ENCODE measurements around the gene YWHAB.

The YWHAB gene

GRCh38 chr20:44888226-44889103 lies 3.0 kb downstream of the YWHAB start:
- no peak for DNase-seq (ENCODE audit: low spot score)
- H2BK5ac ChIP-seq (ENCODE audit: low read length) = no peak overlapping the region
- no peak overlapping the region for H3K27ac ChIP-seq (replicated peaks; ENCODE audit: low read length)

GRCh38 chr20:44891826-44892225 lies 6.3 kb downstream of the YWHAB start:
- H3K18ac ChIP-seq (ENCODE audit: low read length) = no peak overlapping the region
- H3K14ac ChIP-seq (ENCODE audit: low read length) = no peak overlapping the region
- peaks cover 2 to 59% of the 10 kb centered on the region in 2 donors for H3K36me3 ChIP-seq (replicated peaks in 1 of 2; ENCODE audit: control insufficient read depth in 2 of 2, insufficient read depth in 2 of 2, low read length in 2 of 2)
- peaks cover 4% of the 10 kb centered on the region for H3K79me1 ChIP-seq (ENCODE audit: low read depth, low read length)
- peaks cover 0 to 5% of the 10 kb centered on the region in 2 donors for H3K9me3 ChIP-seq (replicated peaks in 1 of 2; ENCODE audit: control insufficient read depth in 2 of 2, insufficient read depth in 1 of 2, low read depth in 1 of 2, low read length in 2 of 2)
- H4K8ac ChIP-seq (ENCODE audit: low read depth, low read length) = no peak overlapping the region
- H3K4me1 ChIP-seq (ENCODE audit: control insufficient read depth in 2 of 2, insufficient read depth in 1 of 2, low read depth in 1 of 2, low read length in 2 of 2) = peaks cover 0 to 12% of the 10 kb centered on the region in 2 donors
- H4K91ac ChIP-seq (ENCODE audit: low read depth, low read length, poor library complexity) = no peak overlapping the region
- H2BK12ac ChIP-seq (ENCODE audit: low read length) = no peak overlapping the region
- no peak overlapping the region for H3K4ac ChIP-seq (ENCODE audit: low read length)
- H3K23ac ChIP-seq (ENCODE audit: low read depth, low read length, poor library complexity) = no peak overlapping the region
- no peak overlapping the region for H2AK5ac ChIP-seq (ENCODE audit: low read depth, low read length)
- H3K9ac ChIP-seq (ENCODE audit: low read depth, low read length, poor library complexity) = no peak overlapping the region
- no peak overlapping the region for H2BK15ac ChIP-seq (ENCODE audit: low read length)
- no CpG with 5 or more reads among the region's 1 CpG for WGBS, 2 donors (ENCODE audit: extremely low coverage in 2 of 2, insufficient read length in 2 of 2, insufficient replicate concordance in 1 of 2)
- no peak overlapping the region for H2BK5ac ChIP-seq (ENCODE audit: low read length)
- H3K4me3 ChIP-seq (ENCODE audit: low read length in 2 of 2) = no peak overlapping the region
- DNase-seq (ENCODE audit: low spot score) = no peak
- no peak overlapping the region for H3K27ac ChIP-seq (replicated peaks; ENCODE audit: low read length)
- H3K27me3 ChIP-seq (ENCODE audit: control insufficient read depth in 3 of 3, insufficient read depth in 3 of 3, low read depth in 1 of 3, low read length in 3 of 3) = no peaks in the 10 kb centered on the region
- no peak overlapping the region for H2BK120ac ChIP-seq (ENCODE audit: low read depth, low read length)
- no peak overlapping the region for H3K4me2 ChIP-seq (ENCODE audit: insufficient read depth, low read length, poor library complexity, severe bottlenecking)
- no peak overlapping the region for H2AFZ ChIP-seq (ENCODE audit: low read length)

More at GRCh38 chr20:44888226-44889103, 3.0 kb downstream of the YWHAB start:
- no peak overlapping the region for H2BK15ac ChIP-seq (ENCODE audit: low read length)
- no peak overlapping the region for H2AFZ ChIP-seq (ENCODE audit: low read length)
- no peak overlapping the region for H2AK5ac ChIP-seq (ENCODE audit: low read depth, low read length)
- H3K79me1 ChIP-seq (ENCODE audit: low read depth, low read length) = peaks cover 7% of the 10 kb centered on the region
- peaks cover 2 to 43% of the 10 kb centered on the region in 2 donors for H3K36me3 ChIP-seq (replicated peaks in 1 of 2; ENCODE audit: control insufficient read depth in 2 of 2, insufficient read depth in 2 of 2, low read length in 2 of 2)
- H4K8ac ChIP-seq (ENCODE audit: low read depth, low read length) = no peak overlapping the region
- H4K91ac ChIP-seq (ENCODE audit: low read depth, low read length, poor library complexity) = no peak overlapping the region
- H3K4me2 ChIP-seq (ENCODE audit: insufficient read depth, low read length, poor library complexity, severe bottlenecking) = no peak overlapping the region
- H3K27me3 ChIP-seq (ENCODE audit: control insufficient read depth in 3 of 3, insufficient read depth in 3 of 3, low read depth in 1 of 3, low read length in 3 of 3) = no peaks in the 10 kb centered on the region
- no peak overlapping the region for H3K18ac ChIP-seq (ENCODE audit: low read length)
- no peak overlapping the region for H3K14ac ChIP-seq (ENCODE audit: low read length)
- H3K4me3 ChIP-seq (ENCODE audit: low read length in 2 of 2) = no peak overlapping the region
- H3K4ac ChIP-seq (ENCODE audit: low read length) = no peak overlapping the region
- H3K23ac ChIP-seq (ENCODE audit: low read depth, low read length, poor library complexity) = no peak overlapping the region
- H3K4me1 ChIP-seq (ENCODE audit: control insufficient read depth in 2 of 2, insufficient read depth in 1 of 2, low read depth in 1 of 2, low read length in 2 of 2) = peaks cover 8 to 12% of the 10 kb centered on the region in 2 donors
- H2BK120ac ChIP-seq (ENCODE audit: low read depth, low read length) = no peak overlapping the region
- no peak overlapping the region for H2BK12ac ChIP-seq (ENCODE audit: low read length)
- H3K9me3 ChIP-seq (replicated peaks in 1 of 2; ENCODE audit: control insufficient read depth in 2 of 2, insufficient read depth in 1 of 2, low read depth in 1 of 2, low read length in 2 of 2) = peaks cover 0 to 5% of the 10 kb centered on the region in 2 donors
- WGBS, 2 donors (ENCODE audit: extremely low coverage in 2 of 2, insufficient read length in 2 of 2, insufficient replicate concordance in 1 of 2) = no CpG with 5 or more reads among the region's 6 CpGs
- H3K9ac ChIP-seq (ENCODE audit: low read depth, low read length, poor library complexity) = no peak overlapping the region

DNA sequence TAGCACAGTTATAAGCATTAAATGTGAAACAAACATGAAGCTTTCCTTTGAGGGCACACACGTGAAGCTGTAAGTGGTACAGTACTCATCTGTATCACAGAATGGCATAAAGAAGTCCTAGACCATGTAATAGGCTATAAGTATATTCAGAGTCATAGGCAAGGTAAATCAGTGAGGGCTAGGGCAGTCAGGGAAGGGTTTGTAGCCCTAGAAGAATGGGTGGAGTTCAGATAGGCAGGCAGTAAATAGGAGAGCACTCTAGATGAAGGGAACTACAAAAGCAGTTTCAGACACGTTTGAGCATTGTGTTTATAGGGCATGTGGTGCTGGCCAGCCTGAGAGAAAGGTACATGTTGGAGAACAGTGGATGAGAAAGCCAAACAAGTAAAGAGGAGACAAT lies 9.5 kb downstream of the YWHAB start:
- Histone ChIP-seq H3K4me2 (ENCODE audit: insufficient read depth, low read length, poor library complexity, severe bottlenecking) (no peak overlapping the region), H2BK5ac (ENCODE audit: low read length) (no peak overlapping the region), H3K36me3 (replicated peaks in 1 of 2; ENCODE audit: control insufficient read depth in 2 of 2, insufficient read depth in 2 of 2, low read length in 2 of 2) (peaks cover 2 to 50% of the 10 kb centered on the region in 2 donors), H2AFZ (ENCODE audit: low read length) (no peak overlapping the region), H3K27ac (replicated peaks; ENCODE audit: low read length) (no peak overlapping the region), H3K9me3 (replicated peaks in 1 of 2; ENCODE audit: control insufficient read depth in 2 of 2, insufficient read depth in 1 of 2, low read depth in 1 of 2, low read length in 2 of 2) (peaks cover 0 to 5% of the 10 kb centered on the region in 2 donors), H2BK120ac (ENCODE audit: low read depth, low read length) (no peak overlapping the region), H3K18ac (ENCODE audit: low read length) (no peak overlapping the region), H4K8ac (ENCODE audit: low read depth, low read length) (no peak overlapping the region), H2BK12ac (ENCODE audit: low read length) (no peak overlapping the region), H4K91ac (ENCODE audit: low read depth, low read length, poor library complexity) (no peak overlapping the region), H2BK15ac (ENCODE audit: low read length) (no peak overlapping the region), H3K14ac (ENCODE audit: low read length) (no peak overlapping the region), H3K27me3 (ENCODE audit: control insufficient read depth in 3 of 3, insufficient read depth in 3 of 3, low read depth in 1 of 3, low read length in 3 of 3) (no peaks in the 10 kb centered on the region), H3K4me1 (ENCODE audit: control insufficient read depth in 2 of 2, insufficient read depth in 1 of 2, low read depth in 1 of 2, low read length in 2 of 2) (no peaks in the 10 kb centered on the region), H3K4me3 (ENCODE audit: low read length in 2 of 2) (no peak overlapping the region), H3K79me1 (ENCODE audit: low read depth, low read length) (peaks cover 9% of the 10 kb centered on the region), H3K4ac (ENCODE audit: low read length) (no peak overlapping the region), H3K9ac (ENCODE audit: low read depth, low read length, poor library complexity) (no peak overlapping the region), H3K23ac (ENCODE audit: low read depth, low read length, poor library complexity) (no peak overlapping the region), H2AK5ac (ENCODE audit: low read depth, low read length) (no peak overlapping the region)
- no CpG with 5 or more reads among the region's 2 CpGs for WGBS, 2 donors (ENCODE audit: extremely low coverage in 2 of 2, insufficient read length in 2 of 2, insufficient replicate concordance in 1 of 2)
- DNase-seq (ENCODE audit: low spot score) = no peak

GRCh38 chr20:44896583-44896982 lies 11.1 kb downstream of the YWHAB start:
- Histone ChIP-seq H4K91ac (ENCODE audit: low read depth, low read length, poor library complexity) (no peak overlapping the region), H3K4me3 (ENCODE audit: low read length in 2 of 2) (no peak overlapping the region), H4K8ac (ENCODE audit: low read depth, low read length) (no peak overlapping the region), H2BK120ac (ENCODE audit: low read depth, low read length) (no peak overlapping the region), H3K9ac (ENCODE audit: low read depth, low read length, poor library complexity) (no peak overlapping the region), H3K4ac (ENCODE audit: low read length) (no peak overlapping the region), H3K4me2 (ENCODE audit: insufficient read depth, low read length, poor library complexity, severe bottlenecking) (no peak overlapping the region), H3K9me3 (replicated peaks in 1 of 2; ENCODE audit: control insufficient read depth in 2 of 2, insufficient read depth in 1 of 2, low read depth in 1 of 2, low read length in 2 of 2) (peaks cover 0 to 4% of the 10 kb centered on the region in 2 donors), H2AFZ (ENCODE audit: low read length) (no peak overlapping the region), H3K27ac (replicated peaks; ENCODE audit: low read length) (no peak overlapping the region), H3K14ac (ENCODE audit: low read length) (no peak overlapping the region), H2BK15ac (ENCODE audit: low read length) (no peak overlapping the region), H2BK5ac (ENCODE audit: low read length) (no peak overlapping the region), H3K18ac (ENCODE audit: low read length) (no peak overlapping the region), H3K4me1 (ENCODE audit: control insufficient read depth in 2 of 2, insufficient read depth in 1 of 2, low read depth in 1 of 2, low read length in 2 of 2) (no peaks in the 10 kb centered on the region), H3K23ac (ENCODE audit: low read depth, low read length, poor library complexity) (no peak overlapping the region), H2AK5ac (ENCODE audit: low read depth, low read length) (no peak overlapping the region), H3K79me1 (ENCODE audit: low read depth, low read length) (peaks cover 9% of the 10 kb centered on the region), H2BK12ac (ENCODE audit: low read length) (no peak overlapping the region), H3K27me3 (ENCODE audit: control insufficient read depth in 3 of 3, insufficient read depth in 3 of 3, low read depth in 1 of 3, low read length in 3 of 3) (no peaks in the 10 kb centered on the region), H3K36me3 (replicated peaks in 1 of 2; ENCODE audit: control insufficient read depth in 2 of 2, insufficient read depth in 2 of 2, low read length in 2 of 2) (peaks cover 2 to 56% of the 10 kb centered on the region in 2 donors)
- no CpG with 5 or more reads among the region's 1 CpG for WGBS, 2 donors (ENCODE audit: extremely low coverage in 2 of 2, insufficient read length in 2 of 2, insufficient replicate concordance in 1 of 2)
- DNase-seq (ENCODE audit: low spot score) = no peak

Data from neuronal stem cell (in vitro differentiated cells).